HG03095 (cell line): Measurements from ENCODE around the gene FPR2.
"Not testable (repeated sequence)": the region's sequence is repeated elsewhere in the genome, so short reads cannot be mapped to it uniquely, and the experiment has no call there.

Experiments
- ATAC-seq: cut with Tn5 transposase; IDR thresholded peaks from one replicate; pipeline ENCODE4 v1.9.1; 2021; ENCODE audit warnings: moderate library complexity; ENCODE audit not compliant: unreplicated experiment

FPR2 gene

GRCh38 chr19:51760697-51761356 is at the start of gene FPR2:
Gene FPR2 (plus strand): TSS chr19:51761180. CDS start chr19:51768659, 7,479 bp downstream.
- ATAC-seq = no peak

GRCh38 chr19:51711702-51712101 is 49.3 kb upstream of the FPR2 start:
- no peak for ATAC-seq

- no peak for ATAC-seq
Measured at GRCh38 chr19:51712461-51713081, 48.4 kb upstream of the FPR2 start.

GRCh38 chr19:51713319-51714285 is 47.4 kb upstream of the FPR2 start:
- no peak for ATAC-seq

- ATAC-seq = no peak
Measured at GRCh38 chr19:51714848-51715247, 46.1 kb upstream of the FPR2 start.

- no peak for ATAC-seq
Measured at GRCh38 chr19:51715850-51716249, 45.1 kb upstream of the FPR2 start.

- ATAC-seq = no peak
Measured at GRCh38 chr19:51716925-51717324, 44.1 kb upstream of the FPR2 start.

- ATAC-seq = no peak
Measured at GRCh38 chr19:51719251-51719988, 41.6 kb upstream of the FPR2 start.

- ATAC-seq = no peak
Measured at GRCh38 chr19:51721905-51722304, 39.1 kb upstream of the FPR2 start.

GRCh38 chr19:51722492-51722891 is 38.5 kb upstream of the FPR2 start:
- no peak for ATAC-seq

GRCh38 chr19:51724543-51724942 is 36.4 kb upstream of the FPR2 start:
- ATAC-seq = no peak

GRCh38 chr19:51726049-51726448 is 34.9 kb upstream of the FPR2 start:
- ATAC-seq = no peak

GRCh38 chr19:51727349-51727880 is 33.6 kb upstream of the FPR2 start:
- ATAC-seq = no peak

- no peak for ATAC-seq
Measured at GRCh38 chr19:51729781-51730180, 31.2 kb upstream of the FPR2 start.

GRCh38 chr19:51733742-51734522 is 27.0 kb upstream of the FPR2 start:
- no peak for ATAC-seq

GRCh38 chr19:51735759-51736449 is 25.1 kb upstream of the FPR2 start:
- ATAC-seq = no peak

- no peak for ATAC-seq
Measured at GRCh38 chr19:51737389-51737788, 23.6 kb upstream of the FPR2 start.

- no peak for ATAC-seq
Measured at GRCh38 chr19:51737924-51738323, 23.1 kb upstream of the FPR2 start.

- ATAC-seq = not testable (repeated sequence)
Measured at GRCh38 chr19:51738523-51738922, 22.5 kb upstream of the FPR2 start.
